ENCODE results near the gene MDK. TPM values are rescaled to one million over a fixed set of nuclear protein-coding genes. Genes with fewer than 3 reads are reported as not detected.
"Not testable (repeated sequence)": the region's sequence is repeated elsewhere in the genome, so short reads cannot be mapped to it uniquely, and the experiment has no call there.

Gene MDK
- total and polyA plus RNA-seq, 2 experiments from 2014 or later = 562 to 1,225 TPM

- Histone ChIP-seq H3K4me2 (no peak overlapping the region), H3K36me3 (replicated peaks; ENCODE audit: insufficient read depth, low read depth) (no peaks in the 10 kb centered on the region), H3K27ac (no peak overlapping the region), H3K9me2 (replicated peaks; ENCODE audit: insufficient read depth) (no peaks in the 10 kb centered on the region), H4K20me1 (ENCODE audit: insufficient read depth, poor library complexity, severe bottlenecking) (no peaks in the 10 kb centered on the region), H3K9me3 (ENCODE audit: low read depth) (no peaks in the 10 kb centered on the region), H3K79me2 (no peaks in the 10 kb centered on the region), H3K4me3 (no peak overlapping the region), H3K27me3 (no peaks in the 10 kb centered on the region), H3K4me1 (ENCODE audit: insufficient read depth) (peaks cover 5% of the 10 kb centered on the region), H2AFZ (no peak overlapping the region)
- TF ChIP-seq EZH2phosphoT487 (IDR thresholded peaks at IDR 0.05; ENCODE audit: low read depth, severe bottlenecking, unreplicated experiment) (no peak), EZH2 (IDR thresholded peaks at IDR 0.05; ENCODE audit: borderline replicate concordance) (no peak), CTCF (IDR thresholded peaks at IDR 0.05; ENCODE audit: poor library complexity) (no peak)
- DNase-seq (ENCODE audit: low spot score) = no peak
- WGBS (ENCODE audit: low lambda C conversion rate, missing lambda C conversion rate) = 94% methylated on average over 13 of the region's 13 CpGs
Measured at GRCh38 chr11:46370253-46370652, 11.2 kb upstream of the MDK start.

- H3K27me3 ChIP-seq; H3K36me3 ChIP-seq (replicated peaks; ENCODE audit: insufficient read depth, low read depth); H3K9me2 ChIP-seq (replicated peaks; ENCODE audit: insufficient read depth); H3K27ac ChIP-seq; H4K20me1 ChIP-seq (ENCODE audit: insufficient read depth, poor library complexity, severe bottlenecking); H3K4me1 ChIP-seq (ENCODE audit: insufficient read depth); H3K4me2 ChIP-seq; DNase-seq (ENCODE audit: low spot score); H3K9me3 ChIP-seq (ENCODE audit: low read depth); H3K79me2 ChIP-seq; H2AFZ ChIP-seq; H3K4me3 ChIP-seq: not testable (repeated sequence)
- WGBS (ENCODE audit: low lambda C conversion rate, missing lambda C conversion rate) = 98% methylated on average over 18 of the region's 19 CpGs
Measured at GRCh38 chr11:46371262-46371661, 10.2 kb upstream of the MDK start.

- no peak for TF ChIP-seq CTCF (IDR thresholded peaks at IDR 0.05; ENCODE audit: poor library complexity)
- TF ChIP-seq EZH2phosphoT487 (IDR thresholded peaks at IDR 0.05; ENCODE audit: low read depth, severe bottlenecking, unreplicated experiment) = no peak
- no peak for TF ChIP-seq EZH2 (IDR thresholded peaks at IDR 0.05; ENCODE audit: borderline replicate concordance)
- Histone ChIP-seq H3K27me3 (no peaks in the 10 kb centered on the region), H3K36me3 (replicated peaks; ENCODE audit: insufficient read depth, low read depth) (no peaks in the 10 kb centered on the region), H3K4me2 (no peak overlapping the region), H3K4me3 (no peak overlapping the region), H4K20me1 (ENCODE audit: insufficient read depth, poor library complexity, severe bottlenecking) (no peaks in the 10 kb centered on the region), H3K27ac (no peak overlapping the region), H3K4me1 (ENCODE audit: insufficient read depth) (peaks cover 4% of the 10 kb centered on the region), H3K79me2 (no peaks in the 10 kb centered on the region), H2AFZ (no peak overlapping the region), H3K9me3 (ENCODE audit: low read depth) (no peaks in the 10 kb centered on the region), H3K9me2 (replicated peaks; ENCODE audit: insufficient read depth) (no peaks in the 10 kb centered on the region)
- no peak for DNase-seq (ENCODE audit: low spot score)
- 90% methylated on average over 10 of the region's 10 CpGs for WGBS (ENCODE audit: low lambda C conversion rate, missing lambda C conversion rate)
Measured at GRCh38 chr11:46372086-46372485, 9.4 kb upstream of the MDK start.

- H4K20me1 ChIP-seq (ENCODE audit: insufficient read depth, poor library complexity, severe bottlenecking); H3K36me3 ChIP-seq (replicated peaks; ENCODE audit: insufficient read depth, low read depth); H3K9me2 ChIP-seq (replicated peaks; ENCODE audit: insufficient read depth); H3K4me3 ChIP-seq; H3K79me2 ChIP-seq; H3K9me3 ChIP-seq (ENCODE audit: low read depth); H3K4me1 ChIP-seq (ENCODE audit: insufficient read depth); H3K27ac ChIP-seq; H3K4me2 ChIP-seq; H2AFZ ChIP-seq; DNase-seq (ENCODE audit: low spot score); H3K27me3 ChIP-seq: not testable (repeated sequence)
- WGBS (ENCODE audit: low lambda C conversion rate, missing lambda C conversion rate) = over 99% methylated on average over 15 of the region's 15 CpGs
Measured at GRCh38 chr11:46372501-46372900, 9.0 kb upstream of the MDK start.
